Esophagus squamous epithelium (tissue), 5 donors: ENCODE measurements around the gene CHFR. TPM values are rescaled to one million over a fixed set of nuclear protein-coding genes. Genes with fewer than 3 reads are reported as not detected.
"Not testable (repeated sequence)": the region's sequence is repeated elsewhere in the genome, so short reads cannot be mapped to it uniquely, and the experiment has no call there.

Source experiments
- DNase-seq: peaks from one replicate; lab custom pipeline; 2025; lab: John Stamatoyannopoulos, UW
- H3K27ac ChIP-seq, 4 donors: fragments of 200-600 bp; sonication (generic); one replicate each; pipeline ENCODE4 v1.5.1; 2016 to 2019; ENCODE audit warnings: mild to moderate bottlenecking in 1 of 4
- H3K27me3 ChIP-seq, 4 donors: fragments of 200-600 bp; sonication (generic); 1 replicate in 3 of 4; 2 replicates in 1 of 4; pipeline versions ENCODE4 v1.5.1 to v1.6.0; 2017 to 2021; ENCODE audit warnings: antibody characterized with exemption in 1 of 4
- H3K36me3 ChIP-seq, 3 donors: fragments of 200-600 bp; sonication (generic); one replicate each; pipeline ENCODE4 v1.5.1; 2016 to 2019
- H3K4me1 ChIP-seq, 3 donors: fragments of 200-600 bp; sonication (generic); one replicate each; pipeline ENCODE4 v1.5.1; 2017 to 2019
- H3K4me3 ChIP-seq, 4 donors: fragments of 200-600 bp; sonication (generic); 1 replicate in 3 of 4; 2 replicates in 1 of 4; pipeline ENCODE4 v1.5.1; 2016 to 2019; ENCODE audit warnings: mild to moderate bottlenecking in 2 of 4, moderate library complexity in 1 of 4
- H3K9me3 ChIP-seq, 3 donors: fragments of 200-600 bp; sonication (generic); one replicate each; pipeline ENCODE4 v1.5.1; 2016 to 2019
- CTCF ChIP-seq, 6 experiments: fragments of 450-650 bp in 4 of 6; fragments of 200-600 bp in 2 of 6; sonication (generic) in 2 of 6; IDR thresholded peaks; one replicate each; pipeline ENCODE4 v1.5.1; 2016 to 2019; ENCODE audit warnings: antibody characterized with exemption in 6 of 6, mild to moderate bottlenecking in 4 of 6, moderate library complexity in 4 of 6
- POLR2A ChIP-seq, 4 donors: fragments of 450-650 bp; IDR thresholded peaks; one replicate each; pipeline ENCODE4 v1.6.1; 2017; ENCODE audit warnings: antibody characterized with exemption in 4 of 4, mild to moderate bottlenecking in 4 of 4, moderate library complexity in 3 of 4
- WGBS, 2 donors: methylation state at CpG; one replicate each; pipeline ENCODE4 v1.1.5; 2018; 5-methylcytosine and 5-hydroxymethylcytosine counted together
- intact Hi-C: fragments of 100-400 bp; cut with DNase I; formaldehyde crosslinking; loops from one replicate; pipeline ENCODE4 v1.15.0; 2022
- total RNA-seq, 4 donors: library from RNA; depleted of rRNA; stranded (reverse); fragments of >200 nt; gene quantifications; one replicate each; pipeline ENCODE4 v1.1.0, GENCODE V29; 2016
- donor health status: DM: yes; HTN: yes; CAD: no.

CHFR gene
- total RNA-seq, 4 donors from 2014 or later: 19.0 to 37.9 (median 35.8) TPM

- no peaks in the 10 kb centered on the region for H3K9me3 ChIP-seq
- TF ChIP-seq POLR2A (IDR thresholded peaks at IDR 0.05) (no peak), CTCF (IDR thresholded peaks at IDR 0.05) (no peak)
- peaks cover 0 to 15% (median 5%) of the 10 kb centered on the region in 3 donors for H3K4me1 ChIP-seq
- no peak overlapping the region for H3K4me3 ChIP-seq
- H3K27me3 ChIP-seq: no peaks in the 10 kb centered on the region
- intact Hi-C loops: no loop called here
- WGBS, 2 donors: 73 to 76% methylated on average over 6 of the region's 7 CpGs
- no peak for DNase-seq
- no peak overlapping the region for H3K27ac ChIP-seq
- H3K36me3 ChIP-seq: peaks cover 0 to 63% (median 2%) of the 10 kb centered on the region in 3 donors
These were observed 5.6 kb downstream of the CHFR start for GRCh38 chr12:132881818-132882217.

- WGBS, 2 donors: 80 to 83% methylated on average over 1 to 5 of the region's 21 CpGs
These were observed 12.8 kb downstream of the CHFR start for GRCh38 chr12:132874620-132875019.

GRCh38 chr12:132874175-132874574 lies 13.2 kb downstream of the CHFR start:
- no peak for TF ChIP-seq CTCF (IDR thresholded peaks at IDR 0.05)
- TF ChIP-seq POLR2A (IDR thresholded peaks at IDR 0.05): no peak
- Histone ChIP-seq H3K27ac (no peak overlapping the region), H3K27me3 (no peaks in the 10 kb centered on the region), H3K9me3 (no peaks in the 10 kb centered on the region), H3K4me3 (no peak overlapping the region), H3K36me3 (peaks cover 24 to 98% (median 28%) of the 10 kb centered on the region in 3 donors), H3K4me1 (no peaks in the 10 kb centered on the region)
- intact Hi-C loops: no loop called here
- WGBS, 2 donors: 94% methylated on average over 6 of the region's 11 CpGs; no CpG with 5 or more reads in 1 of the 2 donors
- no peak for DNase-seq

More at GRCh38 chr12:132874620-132875019, 12.8 kb downstream of the CHFR start:
- H3K9me3 ChIP-seq, H3K27ac ChIP-seq, intact Hi-C loops, H3K4me3 ChIP-seq, H3K27me3 ChIP-seq, DNase-seq, H3K4me1 ChIP-seq: not testable (repeated sequence)
- H3K36me3 ChIP-seq: peaks cover 24 to 98% (median 24%) of the 10 kb centered on the region in 3 donors

GRCh38 chr12:132873724-132874123 lies 13.7 kb downstream of the CHFR start:
- TF ChIP-seq CTCF (IDR thresholded peaks at IDR 0.05): no peak
- TF ChIP-seq POLR2A (IDR thresholded peaks at IDR 0.05): no peak
- H3K36me3 ChIP-seq: peaks cover 24 to 97% (median 28%) of the 10 kb centered on the region in 3 donors

GRCh38 chr12:132872975-132873421 lies 14.4 kb downstream of the CHFR start:
- WGBS, 2 donors: 66 to 85% methylated on average over 8 to 12 of the region's 12 CpGs
- no peaks in the 10 kb centered on the region for H3K9me3 ChIP-seq
- no peaks in the 10 kb centered on the region for H3K27me3 ChIP-seq
- no peaks in the 10 kb centered on the region for H3K4me1 ChIP-seq
- peaks cover 24 to 99% (median 28%) of the 10 kb centered on the region in 3 donors for H3K36me3 ChIP-seq
- no peak for TF ChIP-seq POLR2A (IDR thresholded peaks at IDR 0.05)
- TF ChIP-seq CTCF (IDR thresholded peaks at IDR 0.05): no peak
- intact Hi-C loops: no loop called here
- H3K27ac ChIP-seq: no peak overlapping the region
- no peak overlapping the region for H3K4me3 ChIP-seq
- no peak for DNase-seq

More at GRCh38 chr12:132873724-132874123, 13.7 kb downstream of the CHFR start:
- no peak for DNase-seq
- Histone ChIP-seq H3K4me3 (no peak overlapping the region), H3K27me3 (no peaks in the 10 kb centered on the region), H3K9me3 (no peaks in the 10 kb centered on the region), H3K27ac (no peak overlapping the region), H3K4me1 (no peaks in the 10 kb centered on the region)
- WGBS, 2 donors: 90 to 93% methylated on average over 7 to 8 of the region's 10 CpGs
- intact Hi-C loops: no loop called here
